Fibroblast of pulmonary artery (primary cell): ENCODE data around the gene ZNF638.
A peak's percentile ranks its signal among the peaks of the same experiment; 100 is the strongest.
"Not testable (repeated sequence)": the region's sequence is repeated elsewhere in the genome, so short reads cannot be mapped to it uniquely, and the experiment has no call there.

Experiments used
- DNase-seq: peaks from one replicate; pipeline ENCODE4 v3.0.0-alpha.2; 2010; ENCODE audit warnings: low read depth
- H3K4me3 ChIP-seq: replicated peaks from 2 replicates; pipeline ENCODE4 v1.5.1; 2011; ENCODE audit warnings: low read depth, mild to moderate bottlenecking, control low read depth, low read length, moderate library complexity
- CTCF ChIP-seq: IDR thresholded peaks from 2 replicates; pipeline ENCODE4 v1.5.1; 2011; ENCODE audit warnings: mild to moderate bottlenecking, control low read depth, low read length, inconsistent platforms; ENCODE audit errors: missing control alignments

Gene ZNF638

GRCh38 chr2:71298914-71299313 is 32.7 kb upstream of the ZNF638 start:
- DNase-seq = no peak
- H3K4me3 ChIP-seq = no peak overlapping the region
- TF ChIP-seq CTCF = no peak

GRCh38 chr2:71299507-71299906 is 32.1 kb upstream of the ZNF638 start:
- no peak overlapping the region for H3K4me3 ChIP-seq
- peak; percentile 75 for TF ChIP-seq CTCF
- DNase-seq = peak; percentile 63

GRCh38 chr2:71303849-71304248 is 27.7 kb upstream of the ZNF638 start:
- TF ChIP-seq CTCF = no peak
- H3K4me3 ChIP-seq = no peak overlapping the region
- DNase-seq = no peak

- no peak overlapping the region for H3K4me3 ChIP-seq
- peak; percentile 16 for DNase-seq
- no peak for TF ChIP-seq CTCF
These were observed 24.8 kb upstream of the ZNF638 start for GRCh38 chr2:71306762-71307161.

- TF ChIP-seq CTCF = no peak
- no peak overlapping the region for H3K4me3 ChIP-seq
- no peak for DNase-seq
These were observed 18.4 kb upstream of the ZNF638 start for GRCh38 chr2:71313016-71313766.

GRCh38 chr2:71317060-71317459 is 14.5 kb upstream of the ZNF638 start:
- no peak for DNase-seq
- no peak for TF ChIP-seq CTCF
- H3K4me3 ChIP-seq = no peak overlapping the region

GRCh38 chr2:71317900-71318299 is 13.7 kb upstream of the ZNF638 start:
- DNase-seq, H3K4me3 ChIP-seq: not testable (repeated sequence)
